ENCODE results near the gene FLNC. TPM values are rescaled to one million over a fixed set of nuclear protein-coding genes. Genes with fewer than 3 reads are reported as not detected.

Gene FLNC
- total RNA-seq, 1 donor from 2014 or later = 7.7 TPM

GRCh38 chr7:128879939-128880746, 49.9 kb downstream of the FLNC start:
- intact Hi-C loops (cut with DNase I) = no loop called here

GRCh38 chr7:128880791-128881457, 50.7 kb downstream of the FLNC start:
- TF ChIP-seq CTCF (IDR thresholded peaks at IDR 0.05) = no peak
- no peak for ATAC-seq
- H3K36me3 ChIP-seq = no peaks in the 10 kb centered on the region
- H3K4me1 ChIP-seq = no peaks in the 10 kb centered on the region
- H3K4me3 ChIP-seq = no peak overlapping the region
- intact Hi-C loops (cut with DNase I) = no loop called here
- no peaks in the 10 kb centered on the region for H3K27me3 ChIP-seq
- H3K9me3 ChIP-seq = no peaks in the 10 kb centered on the region
- H3K27ac ChIP-seq = no peak overlapping the region
- DNase-seq = peak; percentile 50

More at GRCh38 chr7:128879939-128880746, 49.9 kb downstream of the FLNC start:
- no peaks in the 10 kb centered on the region for H3K27me3 ChIP-seq
- no peaks in the 10 kb centered on the region for H3K4me1 ChIP-seq
- H3K36me3 ChIP-seq = no peaks in the 10 kb centered on the region
- H3K4me3 ChIP-seq = no peak overlapping the region
- peak; percentile 87 for ATAC-seq
- peak; percentile 78 for TF ChIP-seq CTCF (IDR thresholded peaks at IDR 0.05)
- peak; percentile 81 for DNase-seq
- no peaks in the 10 kb centered on the region for H3K9me3 ChIP-seq
- no peak overlapping the region for H3K27ac ChIP-seq

- intact Hi-C loops (cut with DNase I) = no loop called here
- Histone ChIP-seq H3K4me1 (no peaks in the 10 kb centered on the region), H3K27ac (no peak overlapping the region), H3K4me3 (no peak overlapping the region), H3K9me3 (no peaks in the 10 kb centered on the region), H3K36me3 (no peaks in the 10 kb centered on the region), H3K27me3 (no peaks in the 10 kb centered on the region)
- no peak for TF ChIP-seq CTCF (IDR thresholded peaks at IDR 0.05)
- ATAC-seq (no peak), DNase-seq (peak; percentile 32)
Measured at GRCh38 chr7:128881458-128882125, 51.4 kb downstream of the FLNC start.

GRCh38 chr7:128882134-128882533, 51.9 kb downstream of the FLNC start:
- TF ChIP-seq CTCF (IDR thresholded peaks at IDR 0.05) = no peak
- H3K27ac ChIP-seq = no peak overlapping the region
- H3K27me3 ChIP-seq = no peaks in the 10 kb centered on the region
- no peaks in the 10 kb centered on the region for H3K9me3 ChIP-seq
- no peaks in the 10 kb centered on the region for H3K4me1 ChIP-seq
- H3K36me3 ChIP-seq = no peaks in the 10 kb centered on the region
- no peak for ATAC-seq
- peak; percentile 21 for DNase-seq
- intact Hi-C loops (cut with DNase I) = no loop called here
- H3K4me3 ChIP-seq = no peak overlapping the region

- H3K27me3 ChIP-seq = no peaks in the 10 kb centered on the region
- no peak overlapping the region for H3K27ac ChIP-seq
- intact Hi-C loops (cut with DNase I) = no loop called here
- H3K9me3 ChIP-seq = no peaks in the 10 kb centered on the region
- ATAC-seq (peak; percentile 77), DNase-seq (peak; percentile 92)
- no peaks in the 10 kb centered on the region for H3K36me3 ChIP-seq
- no peaks in the 10 kb centered on the region for H3K4me1 ChIP-seq
- peak overlapping the region; percentile 14 for H3K4me3 ChIP-seq
- peak; percentile 96 for TF ChIP-seq CTCF (IDR thresholded peaks at IDR 0.05)
Measured at GRCh38 chr7:128883622-128884448, 53.6 kb downstream of the FLNC start.

Measured in upper lobe of right lung (tissue), 1 donor.